ENCODE measurements around the gene RLBP1. TPM values are rescaled to one million over a fixed set of nuclear protein-coding genes. Genes with fewer than 3 reads are reported as not detected.
A peak's percentile ranks its signal among the peaks of the same experiment; 100 is the strongest.

RLBP1 gene
- total and polyA plus RNA-seq, 4 donors = 0.83 to 4.5 (median 3.6) TPM

- DNase-seq (ENCODE audit: low read depth in 4 of 6, low spot score in 6 of 6) = peak in 2 of 6 donors; percentile 30 to 35
Measured at GRCh38 chr15:89171136-89172072, 50.0 kb downstream of the RLBP1 start.

GRCh38 chr15:89170364-89170763 is 51.0 kb downstream of the RLBP1 start:
- no peaks in the 10 kb centered on the region for H3K36me3 ChIP-seq (ENCODE audit: control insufficient read depth, insufficient read depth, low read length)
- no peaks in the 10 kb centered on the region for H3K9me3 ChIP-seq (ENCODE audit: control insufficient read depth, insufficient read depth, low read length)
- 90% methylated on average over 3 of the region's 3 CpGs for WGBS (ENCODE audit: insufficient coverage)
- no peak for DNase-seq (ENCODE audit: low read depth in 4 of 6, low spot score in 6 of 6)
- no peak overlapping the region for H3K27ac ChIP-seq (ENCODE audit: low read depth, low read length)
- H3K27me3 ChIP-seq (ENCODE audit: control insufficient read depth, insufficient read depth, low read length) = no peaks in the 10 kb centered on the region
- peaks cover 11% of the 10 kb centered on the region for H3K4me1 ChIP-seq (ENCODE audit: control insufficient read depth, insufficient read depth, low read length)
- no peak overlapping the region for H3K4me3 ChIP-seq (ENCODE audit: low read depth, low read length)

More at GRCh38 chr15:89171136-89172072, 50.0 kb downstream of the RLBP1 start:
- H3K4me3 ChIP-seq (ENCODE audit: low read depth, low read length) = no peak overlapping the region
- WGBS (ENCODE audit: insufficient coverage) = 69% methylated on average over 9 of the region's 12 CpGs
- H3K27ac ChIP-seq (ENCODE audit: low read depth, low read length) = no peak overlapping the region
- H3K36me3 ChIP-seq (ENCODE audit: control insufficient read depth, insufficient read depth, low read length) = peaks cover 5% of the 10 kb centered on the region
- H3K9me3 ChIP-seq (ENCODE audit: control insufficient read depth, insufficient read depth, low read length) = no peaks in the 10 kb centered on the region
- H3K27me3 ChIP-seq (ENCODE audit: control insufficient read depth, insufficient read depth, low read length) = no peaks in the 10 kb centered on the region
- peaks cover 5% of the 10 kb centered on the region for H3K4me1 ChIP-seq (ENCODE audit: control insufficient read depth, insufficient read depth, low read length)

- DNase-seq (ENCODE audit: low read depth in 4 of 6, low spot score in 6 of 6) = peak in 1 of 6 donors; percentile 68
- Histone ChIP-seq H3K4me3 (ENCODE audit: low read depth, low read length) (no peak overlapping the region), H3K27me3 (ENCODE audit: control insufficient read depth, insufficient read depth, low read length) (no peaks in the 10 kb centered on the region), H3K36me3 (ENCODE audit: control insufficient read depth, insufficient read depth, low read length) (no peaks in the 10 kb centered on the region), H3K27ac (ENCODE audit: low read depth, low read length) (no peak overlapping the region), H3K9me3 (ENCODE audit: control insufficient read depth, insufficient read depth, low read length) (no peaks in the 10 kb centered on the region), H3K4me1 (ENCODE audit: control insufficient read depth, insufficient read depth, low read length) (peaks cover 19% of the 10 kb centered on the region)
Measured at GRCh38 chr15:89168316-89168833, 53.0 kb downstream of the RLBP1 start.

GRCh38 chr15:89167267-89168176 is 53.9 kb downstream of the RLBP1 start:
- H3K27ac ChIP-seq (ENCODE audit: low read depth, low read length) = peak overlapping the region; percentile 20
- no peak for DNase-seq (ENCODE audit: low read depth in 4 of 6, low spot score in 6 of 6)

GRCh38 chr15:89165677-89166076 is 55.7 kb downstream of the RLBP1 start:
- H3K36me3 ChIP-seq (ENCODE audit: control insufficient read depth, insufficient read depth, low read length) = no peaks in the 10 kb centered on the region
- WGBS (ENCODE audit: insufficient coverage) = no CpG with 5 or more reads among the region's 2 CpGs
- H3K27ac ChIP-seq (ENCODE audit: low read depth, low read length) = peak overlapping the region; percentile 70
- no peak overlapping the region for H3K4me3 ChIP-seq (ENCODE audit: low read depth, low read length)
- H3K4me1 ChIP-seq (ENCODE audit: control insufficient read depth, insufficient read depth, low read length) = peaks cover 19% of the 10 kb centered on the region
- no peaks in the 10 kb centered on the region for H3K9me3 ChIP-seq (ENCODE audit: control insufficient read depth, insufficient read depth, low read length)
- DNase-seq (ENCODE audit: low read depth in 4 of 6, low spot score in 6 of 6) = peak in 2 of 6 donors; percentile 41 to 53
- H3K27me3 ChIP-seq (ENCODE audit: control insufficient read depth, insufficient read depth, low read length) = no peaks in the 10 kb centered on the region

More at GRCh38 chr15:89167267-89168176, 53.9 kb downstream of the RLBP1 start:
- H3K9me3 ChIP-seq (ENCODE audit: control insufficient read depth, insufficient read depth, low read length) = no peaks in the 10 kb centered on the region
- H3K4me3 ChIP-seq (ENCODE audit: low read depth, low read length) = no peak overlapping the region
- no peaks in the 10 kb centered on the region for H3K36me3 ChIP-seq (ENCODE audit: control insufficient read depth, insufficient read depth, low read length)
- peaks cover 19% of the 10 kb centered on the region for H3K4me1 ChIP-seq (ENCODE audit: control insufficient read depth, insufficient read depth, low read length)
- no peaks in the 10 kb centered on the region for H3K27me3 ChIP-seq (ENCODE audit: control insufficient read depth, insufficient read depth, low read length)
- 61% methylated on average over 2 of the region's 7 CpGs for WGBS (ENCODE audit: insufficient coverage)

GRCh38 chr15:89164712-89165211 is 56.6 kb downstream of the RLBP1 start:
- 45% methylated on average over 3 of the region's 7 CpGs for WGBS (ENCODE audit: insufficient coverage)
- H3K36me3 ChIP-seq (ENCODE audit: control insufficient read depth, insufficient read depth, low read length) = no peaks in the 10 kb centered on the region
- H3K4me3 ChIP-seq (ENCODE audit: low read depth, low read length) = no peak overlapping the region
- H3K4me1 ChIP-seq (ENCODE audit: control insufficient read depth, insufficient read depth, low read length) = peaks cover 19% of the 10 kb centered on the region
- no peaks in the 10 kb centered on the region for H3K9me3 ChIP-seq (ENCODE audit: control insufficient read depth, insufficient read depth, low read length)
- DNase-seq (ENCODE audit: low read depth in 4 of 6, low spot score in 6 of 6) = peak in 1 of 6 donors; percentile 38
- no peak overlapping the region for H3K27ac ChIP-seq (ENCODE audit: low read depth, low read length)
- no peaks in the 10 kb centered on the region for H3K27me3 ChIP-seq (ENCODE audit: control insufficient read depth, insufficient read depth, low read length)

- DNase-seq (ENCODE audit: low read depth in 4 of 6, low spot score in 6 of 6) = no peak
Measured at GRCh38 chr15:89163271-89164055, 57.9 kb downstream of the RLBP1 start.

GRCh38 chr15:89161666-89162065 is 59.7 kb downstream of the RLBP1 start:
- Histone ChIP-seq H3K36me3 (ENCODE audit: control insufficient read depth, insufficient read depth, low read length) (peaks cover 3% of the 10 kb centered on the region), H3K27me3 (ENCODE audit: control insufficient read depth, insufficient read depth, low read length) (no peaks in the 10 kb centered on the region), H3K27ac (ENCODE audit: low read depth, low read length) (no peak overlapping the region), H3K4me3 (ENCODE audit: low read depth, low read length) (no peak overlapping the region), H3K9me3 (ENCODE audit: control insufficient read depth, insufficient read depth, low read length) (no peaks in the 10 kb centered on the region), H3K4me1 (ENCODE audit: control insufficient read depth, insufficient read depth, low read length) (peaks cover 16% of the 10 kb centered on the region)
- 83% methylated on average over 3 of the region's 3 CpGs for WGBS (ENCODE audit: insufficient coverage)
- no peak for DNase-seq (ENCODE audit: low read depth in 4 of 6, low spot score in 6 of 6)

More at GRCh38 chr15:89163271-89164055, 57.9 kb downstream of the RLBP1 start:
- no peaks in the 10 kb centered on the region for H3K27me3 ChIP-seq (ENCODE audit: control insufficient read depth, insufficient read depth, low read length)
- peaks cover 3% of the 10 kb centered on the region for H3K36me3 ChIP-seq (ENCODE audit: control insufficient read depth, insufficient read depth, low read length)
- peaks cover 19% of the 10 kb centered on the region for H3K4me1 ChIP-seq (ENCODE audit: control insufficient read depth, insufficient read depth, low read length)
- H3K4me3 ChIP-seq (ENCODE audit: low read depth, low read length) = no peak overlapping the region
- WGBS (ENCODE audit: insufficient coverage) = 100% methylated on average over 1 of the region's 5 CpGs
- H3K27ac ChIP-seq (ENCODE audit: low read depth, low read length) = no peak overlapping the region
- H3K9me3 ChIP-seq (ENCODE audit: control insufficient read depth, insufficient read depth, low read length) = no peaks in the 10 kb centered on the region

All from spinal cord (tissue), 10 donors.